ENCODE measurements around the gene TAS2R41. TPM values are rescaled to one million over a fixed set of nuclear protein-coding genes. Genes with fewer than 3 reads are reported as not detected.

The TAS2R41 gene, protein sequence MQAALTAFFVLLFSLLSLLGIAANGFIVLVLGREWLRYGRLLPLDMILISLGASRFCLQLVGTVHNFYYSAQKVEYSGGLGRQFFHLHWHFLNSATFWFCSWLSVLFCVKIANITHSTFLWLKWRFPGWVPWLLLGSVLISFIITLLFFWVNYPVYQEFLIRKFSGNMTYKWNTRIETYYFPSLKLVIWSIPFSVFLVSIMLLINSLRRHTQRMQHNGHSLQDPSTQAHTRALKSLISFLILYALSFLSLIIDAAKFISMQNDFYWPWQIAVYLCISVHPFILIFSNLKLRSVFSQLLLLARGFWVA
- total RNA-seq, result not detected in 2 replicates

DNA sequence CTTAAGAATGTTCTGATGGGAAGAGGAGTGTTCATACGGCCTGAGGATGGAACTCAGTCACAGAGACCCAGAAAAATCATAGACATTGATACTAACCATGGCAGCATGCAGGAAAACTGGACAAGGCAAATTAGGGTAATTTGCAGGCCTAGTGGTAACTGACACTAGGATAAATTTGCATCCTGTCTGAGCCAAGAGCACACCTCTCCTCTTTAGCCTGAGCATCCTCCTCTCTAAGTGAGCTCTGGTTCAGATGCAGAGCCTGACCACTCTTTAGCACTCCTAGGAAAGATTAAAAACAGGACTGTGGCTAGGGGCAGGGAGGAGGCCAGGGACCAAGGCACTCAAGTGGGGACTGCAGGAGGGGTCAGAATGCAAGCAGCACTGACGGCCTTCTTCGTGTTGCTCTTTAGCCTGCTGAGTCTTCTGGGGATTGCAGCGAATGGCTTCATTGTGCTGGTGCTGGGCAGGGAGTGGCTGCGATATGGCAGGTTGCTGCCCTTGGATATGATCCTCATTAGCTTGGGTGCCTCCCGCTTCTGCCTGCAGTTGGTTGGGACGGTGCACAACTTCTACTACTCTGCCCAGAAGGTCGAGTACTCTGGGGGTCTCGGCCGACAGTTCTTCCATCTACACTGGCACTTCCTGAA is at the start of gene TAS2R41:
TSS of gene TAS2R41 (plus strand) at position 373 of the 650 bp plus-strand sequence. CDS start at position 373, 0 bp downstream.
- H3K27me3 ChIP-seq (ENCODE audit: control insufficient read depth, insufficient read depth, low read length), result no peaks in the 10 kb centered on the region
- no peak within 1 kb of the TSS for H3K4me3 ChIP-seq (ENCODE audit: low read depth, low read length)
- no peaks in the 10 kb centered on the region for H3K36me3 ChIP-seq (ENCODE audit: control insufficient read depth, insufficient read depth, low read length)
- DNase-seq (ENCODE audit: low read depth), result no peak
- TF ChIP-seq, protein P1, sequence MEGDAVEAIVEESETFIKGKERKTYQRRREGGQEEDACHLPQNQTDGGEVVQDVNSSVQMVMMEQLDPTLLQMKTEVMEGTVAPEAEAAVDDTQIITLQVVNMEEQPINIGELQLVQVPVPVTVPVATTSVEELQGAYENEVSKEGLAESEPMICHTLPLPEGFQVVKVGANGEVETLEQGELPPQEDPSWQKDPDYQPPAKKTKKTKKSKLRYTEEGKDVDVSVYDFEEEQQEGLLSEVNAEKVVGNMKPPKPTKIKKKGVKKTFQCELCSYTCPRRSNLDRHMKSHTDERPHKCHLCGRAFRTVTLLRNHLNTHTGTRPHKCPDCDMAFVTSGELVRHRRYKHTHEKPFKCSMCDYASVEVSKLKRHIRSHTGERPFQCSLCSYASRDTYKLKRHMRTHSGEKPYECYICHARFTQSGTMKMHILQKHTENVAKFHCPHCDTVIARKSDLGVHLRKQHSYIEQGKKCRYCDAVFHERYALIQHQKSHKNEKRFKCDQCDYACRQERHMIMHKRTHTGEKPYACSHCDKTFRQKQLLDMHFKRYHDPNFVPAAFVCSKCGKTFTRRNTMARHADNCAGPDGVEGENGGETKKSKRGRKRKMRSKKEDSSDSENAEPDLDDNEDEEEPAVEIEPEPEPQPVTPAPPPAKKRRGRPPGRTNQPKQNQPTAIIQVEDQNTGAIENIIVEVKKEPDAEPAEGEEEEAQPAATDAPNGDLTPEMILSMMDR (IDR thresholded peaks at IDR 0.05; ENCODE audit: insufficient read depth, low read length, poor library complexity, severe bottlenecking), result no peak

DNA sequence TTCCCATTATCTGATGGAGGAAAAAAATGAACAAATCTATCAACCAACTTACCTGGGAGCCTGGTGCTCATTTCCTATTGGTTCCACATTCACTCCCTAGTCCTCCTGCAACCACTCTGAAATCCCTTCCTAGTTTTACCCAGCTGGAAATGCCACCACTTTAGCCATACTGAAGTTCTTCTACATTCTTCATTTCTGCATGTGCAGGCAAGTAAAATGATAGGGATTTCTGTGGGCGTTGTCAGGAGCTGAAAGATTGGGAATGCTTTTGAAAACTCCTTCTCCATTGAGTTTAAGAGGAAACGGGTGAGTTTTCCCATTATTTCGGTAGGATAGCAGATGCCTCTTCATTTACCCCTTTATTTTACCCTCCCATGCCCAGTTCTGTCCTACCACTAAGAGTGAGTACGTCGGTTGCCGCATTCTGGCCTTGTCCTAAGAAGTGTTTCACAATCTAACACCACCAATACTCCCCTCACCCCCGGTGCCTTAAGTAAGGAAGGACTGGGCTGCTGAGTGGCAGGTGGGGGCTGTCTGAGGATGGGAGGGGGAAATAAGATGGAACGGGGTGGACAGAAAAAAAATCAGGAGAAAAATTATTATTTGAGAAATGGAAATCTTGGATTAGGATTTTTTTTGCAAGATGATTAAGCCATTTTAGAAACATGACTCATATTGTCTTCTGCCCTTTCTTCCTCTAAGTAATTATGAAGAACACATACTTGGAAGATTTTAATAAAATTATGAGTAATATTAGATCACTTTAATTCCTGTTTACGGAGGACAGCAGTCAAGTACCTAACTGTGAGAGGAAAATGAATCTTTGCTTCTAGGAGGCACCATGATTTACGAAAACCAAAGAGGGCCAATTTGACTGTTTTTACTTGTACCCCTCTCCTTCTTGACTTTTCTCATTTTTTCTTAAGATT is 47.6 kb upstream of the TAS2R41 start:
- H3K27me3 ChIP-seq (ENCODE audit: control insufficient read depth, insufficient read depth, low read length), result no peaks in the 10 kb centered on the region
- no peak overlapping the region for H3K4me3 ChIP-seq (ENCODE audit: low read depth, low read length)
- TF ChIP-seq, protein P1 (IDR thresholded peaks at IDR 0.05; ENCODE audit: insufficient read depth, low read length, poor library complexity, severe bottlenecking), result no peak
- DNase-seq (ENCODE audit: low read depth), result no peak
- H3K36me3 ChIP-seq (ENCODE audit: control insufficient read depth, insufficient read depth, low read length), result no peaks in the 10 kb centered on the region

DNA sequence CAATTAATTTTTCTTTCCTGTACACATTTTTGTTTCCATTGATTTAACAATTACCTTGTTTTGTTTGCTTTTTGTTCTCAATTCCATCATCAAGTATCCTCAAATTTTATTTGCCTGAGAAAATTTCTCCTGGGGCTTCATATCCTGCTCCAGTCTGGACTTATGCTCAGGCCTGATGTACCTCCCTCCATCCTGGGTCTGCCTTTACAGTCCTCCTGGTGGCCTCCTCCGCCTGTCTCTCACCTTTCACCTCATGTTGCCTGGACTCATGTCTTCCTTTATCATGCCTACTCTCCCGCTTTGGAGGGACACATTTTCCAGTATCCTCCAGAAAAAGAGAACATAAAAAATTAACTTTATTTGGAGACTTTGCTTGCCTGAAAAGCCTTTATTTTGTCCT is 46.6 kb upstream of the TAS2R41 start:
- H3K4me3 ChIP-seq (ENCODE audit: low read depth, low read length), result no peak overlapping the region
- TF ChIP-seq, protein P1 (IDR thresholded peaks at IDR 0.05; ENCODE audit: insufficient read depth, low read length, poor library complexity, severe bottlenecking), result no peak
- no peaks in the 10 kb centered on the region for H3K36me3 ChIP-seq (ENCODE audit: control insufficient read depth, insufficient read depth, low read length)
- H3K27me3 ChIP-seq (ENCODE audit: control insufficient read depth, insufficient read depth, low read length), result no peaks in the 10 kb centered on the region
- DNase-seq (ENCODE audit: low read depth), result no peak

DNA sequence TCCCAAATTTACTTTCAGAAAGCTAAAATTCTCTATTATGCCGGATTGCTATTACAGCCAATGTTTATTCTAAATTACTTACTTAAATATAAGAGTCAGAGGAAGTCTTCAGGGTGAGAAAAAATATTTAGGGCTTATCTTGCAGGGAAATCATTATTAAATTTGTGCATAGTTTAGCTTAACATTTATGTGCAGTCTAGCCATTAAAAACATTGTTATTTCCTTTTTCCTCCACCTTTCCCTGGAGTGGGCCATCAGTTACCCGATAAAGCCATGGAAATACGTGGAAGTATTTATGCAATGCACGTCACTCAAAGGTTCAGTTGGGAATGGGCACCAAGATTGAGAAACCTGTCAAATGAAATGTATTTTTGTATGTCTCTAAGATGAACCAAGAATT is 43.9 kb upstream of the TAS2R41 start:
- H3K36me3 ChIP-seq (ENCODE audit: control insufficient read depth, insufficient read depth, low read length), result no peaks in the 10 kb centered on the region
- no peak for DNase-seq (ENCODE audit: low read depth)
- H3K4me3 ChIP-seq (ENCODE audit: low read depth, low read length), result no peak overlapping the region
- TF ChIP-seq, protein P1 (IDR thresholded peaks at IDR 0.05; ENCODE audit: insufficient read depth, low read length, poor library complexity, severe bottlenecking), result no peak
- H3K27me3 ChIP-seq (ENCODE audit: control insufficient read depth, insufficient read depth, low read length), result no peaks in the 10 kb centered on the region

DNA sequence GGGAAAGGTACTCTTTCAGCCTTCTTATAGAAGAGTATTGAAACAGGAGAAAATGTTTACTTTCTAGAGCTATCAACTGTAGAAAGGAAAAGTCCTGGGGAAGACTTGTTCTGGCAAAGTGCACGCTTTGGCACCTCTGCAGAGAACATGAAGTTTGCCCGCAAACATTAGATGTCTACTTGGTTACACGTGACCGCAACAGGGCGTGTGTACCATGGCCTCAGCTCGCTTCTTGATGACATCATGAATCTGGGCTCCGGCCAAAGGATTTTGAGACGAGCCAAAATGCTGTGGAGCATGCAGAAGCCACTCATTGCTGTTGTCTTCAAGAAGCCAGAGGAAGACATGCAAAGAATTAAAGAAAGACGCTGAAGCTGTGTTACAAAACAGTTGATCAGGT is 43.0 kb upstream of the TAS2R41 start:
- Histone ChIP-seq H3K27me3 (ENCODE audit: control insufficient read depth, insufficient read depth, low read length) (no peaks in the 10 kb centered on the region), H3K36me3 (ENCODE audit: control insufficient read depth, insufficient read depth, low read length) (no peaks in the 10 kb centered on the region), H3K4me3 (ENCODE audit: low read depth, low read length) (no peak overlapping the region)
- DNase-seq (ENCODE audit: low read depth), result no peak
- TF ChIP-seq, protein P1 (IDR thresholded peaks at IDR 0.05; ENCODE audit: insufficient read depth, low read length, poor library complexity, severe bottlenecking), result no peak
